Lower lobe of right lung (tissue), 2 donors: ENCODE data around the gene PRND. TPM values are rescaled to one million over a fixed set of nuclear protein-coding genes. Genes with fewer than 3 reads are reported as not detected.
"Not testable (repeated sequence)": the region's sequence is repeated elsewhere in the genome, so short reads cannot be mapped to it uniquely, and the experiment has no call there.

Experiments used
- ATAC-seq, 2 donors: fragments of 200-7000 bp; cut with Tn5 transposase; one replicate each; pipeline ENCODE4 v1.9.1; 2020 to 2022; ENCODE audit warnings: mild to moderate bottlenecking in 2 of 2, moderate library complexity in 2 of 2
- DNase-seq: peaks from one replicate; pipeline ENCODE4 v3.0.0-alpha.2; 2020
- H3K27ac ChIP-seq: fragments of 200-600 bp; one replicate; pipeline ENCODE4 v1.8.0; 2022
- H3K27me3 ChIP-seq: fragments of 200-600 bp; one replicate; pipeline ENCODE4 v1.8.0; 2022; ENCODE audit warnings: low read depth
- H3K36me3 ChIP-seq: fragments of 200-600 bp; one replicate; pipeline ENCODE4 v1.8.0; 2022; ENCODE audit warnings: mild to moderate bottlenecking
- H3K4me1 ChIP-seq: fragments of 200-600 bp; one replicate; pipeline ENCODE4 v1.8.0; 2022
- H3K4me3 ChIP-seq: fragments of 200-600 bp; one replicate; pipeline ENCODE4 v1.8.0; 2022; ENCODE audit warnings: mild to moderate bottlenecking
- H3K9me3 ChIP-seq: fragments of 200-600 bp; one replicate; pipeline ENCODE4 v1.8.0; 2022
- CTCF ChIP-seq: fragments of 200-600 bp; IDR thresholded peaks from one replicate; pipeline ENCODE4 v1.8.0; 2022; ENCODE audit warnings: antibody characterized with exemption, mild to moderate bottlenecking
- intact Hi-C: fragments of 100-400 bp; cut with DNase I; formaldehyde crosslinking; loops from one replicate; pipeline ENCODE4 v1.11.0; 2022
- total RNA-seq: library from RNA; stranded (reverse); fragmentation: NEBNext Ultra II Directional; extraction: Animal tissue kit (Norgen Biotek cat#: 25700); gene quantifications from one replicate; pipeline ENCODE4 v1.2.1, GENCODE V29; 2021
- donor health status: DM: no; HTN: yes; CAD: no; lungs with severe emphysema.

The PRND gene
- total RNA-seq, 1 donor from 2014 or later: not detected

- H3K4me1 ChIP-seq: no peaks in the 10 kb centered on the region
- H3K9me3 ChIP-seq: peaks cover 4% of the 10 kb centered on the region
- H3K4me3 ChIP-seq: no peak overlapping the region
- no peaks in the 10 kb centered on the region for H3K36me3 ChIP-seq
- H3K27ac ChIP-seq: no peak overlapping the region
- intact Hi-C loops: no loop called here
- no peaks in the 10 kb centered on the region for H3K27me3 ChIP-seq
- ATAC-seq (no peak), DNase-seq (no peak)
- TF ChIP-seq CTCF: no peak
Measured at GRCh38 chr20:4767084-4767483, 45.4 kb downstream of the PRND start.

- no peak for DNase-seq
- no peaks in the 10 kb centered on the region for H3K4me1 ChIP-seq
- no peak for TF ChIP-seq CTCF
- H3K36me3 ChIP-seq: no peaks in the 10 kb centered on the region
- H3K27ac ChIP-seq: no peak overlapping the region
- intact Hi-C loops: no loop called here
- no peaks in the 10 kb centered on the region for H3K27me3 ChIP-seq
- no peak for ATAC-seq
- no peak overlapping the region for H3K4me3 ChIP-seq
- peaks cover 8% of the 10 kb centered on the region for H3K9me3 ChIP-seq
Measured at GRCh38 chr20:4769328-4769727, 47.6 kb downstream of the PRND start.

- no peak for DNase-seq
- intact Hi-C loops: no loop called here
- H3K27ac ChIP-seq: no peak overlapping the region
Measured at GRCh38 chr20:4770026-4770425, 48.3 kb downstream of the PRND start.

GRCh38 chr20:4771004-4771403 is 49.3 kb downstream of the PRND start:
- ATAC-seq: no peak
- H3K36me3 ChIP-seq: no peaks in the 10 kb centered on the region
- H3K9me3 ChIP-seq: peaks cover 8% of the 10 kb centered on the region
- no peak overlapping the region for H3K27ac ChIP-seq
- no peaks in the 10 kb centered on the region for H3K27me3 ChIP-seq
- no peaks in the 10 kb centered on the region for H3K4me1 ChIP-seq
- TF ChIP-seq CTCF: no peak
- DNase-seq: no peak
- intact Hi-C loops: no loop called here
- no peak overlapping the region for H3K4me3 ChIP-seq

More at GRCh38 chr20:4770026-4770425, 48.3 kb downstream of the PRND start:
- Histone ChIP-seq H3K4me3 (no peak overlapping the region), H3K9me3 (peaks cover 8% of the 10 kb centered on the region), H3K36me3 (no peaks in the 10 kb centered on the region), H3K27me3 (no peaks in the 10 kb centered on the region), H3K4me1 (no peaks in the 10 kb centered on the region)
- no peak for ATAC-seq
- no peak for TF ChIP-seq CTCF

- DNase-seq (no peak), ATAC-seq (no peak)
- Histone ChIP-seq H3K9me3 (peaks cover 8% of the 10 kb centered on the region), H3K4me1 (no peaks in the 10 kb centered on the region), H3K4me3 (no peak overlapping the region), H3K27ac (no peak overlapping the region), H3K27me3 (no peaks in the 10 kb centered on the region), H3K36me3 (no peaks in the 10 kb centered on the region)
- TF ChIP-seq CTCF: no peak
- intact Hi-C loops: no loop called here
Measured at GRCh38 chr20:4772132-4772531, 50.4 kb downstream of the PRND start.

GRCh38 chr20:4773014-4773413 is 51.3 kb downstream of the PRND start:
- DNase-seq, H3K36me3 ChIP-seq, H3K4me3 ChIP-seq, H3K27ac ChIP-seq, intact Hi-C loops, H3K4me1 ChIP-seq, ATAC-seq, H3K27me3 ChIP-seq, H3K9me3 ChIP-seq: not testable (repeated sequence)
